ENCODE measurements around the gene ZNF543.

DNA sequence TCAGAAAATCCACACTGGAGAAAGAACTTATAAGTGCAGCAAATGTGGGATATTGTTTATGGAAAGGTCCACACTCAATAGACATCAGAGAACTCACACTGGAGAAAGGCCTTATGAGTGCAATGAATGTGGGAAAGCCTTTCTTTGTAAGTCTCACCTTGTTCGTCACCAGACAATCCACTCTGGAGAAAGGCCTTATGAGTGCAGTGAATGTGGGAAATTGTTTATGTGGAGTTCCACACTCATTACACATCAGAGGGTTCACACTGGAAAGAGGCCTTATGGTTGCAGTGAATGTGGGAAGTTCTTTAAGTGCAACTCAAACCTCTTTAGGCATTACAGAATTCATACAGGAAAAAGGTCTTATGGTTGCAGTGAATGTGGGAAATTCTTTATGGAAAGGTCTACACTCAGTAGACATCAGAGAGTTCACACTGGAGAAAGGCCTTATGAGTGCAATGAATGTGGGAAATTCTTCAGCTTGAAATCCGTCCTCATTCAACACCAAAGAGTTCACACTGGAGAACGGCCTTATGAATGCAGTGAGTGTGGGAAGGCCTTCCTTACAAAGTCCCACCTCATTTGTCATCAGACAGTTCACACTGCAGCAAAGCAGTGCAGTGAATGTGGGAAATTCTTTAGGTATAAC, 57.4 kb downstream of the ZNF543 start:
- no peak for TF ChIP-seq MXI1 (conservative IDR thresholded peaks at IDR 0.05; ENCODE audit: poor library complexity, severe bottlenecking)
- TF ChIP-seq, protein P1, sequence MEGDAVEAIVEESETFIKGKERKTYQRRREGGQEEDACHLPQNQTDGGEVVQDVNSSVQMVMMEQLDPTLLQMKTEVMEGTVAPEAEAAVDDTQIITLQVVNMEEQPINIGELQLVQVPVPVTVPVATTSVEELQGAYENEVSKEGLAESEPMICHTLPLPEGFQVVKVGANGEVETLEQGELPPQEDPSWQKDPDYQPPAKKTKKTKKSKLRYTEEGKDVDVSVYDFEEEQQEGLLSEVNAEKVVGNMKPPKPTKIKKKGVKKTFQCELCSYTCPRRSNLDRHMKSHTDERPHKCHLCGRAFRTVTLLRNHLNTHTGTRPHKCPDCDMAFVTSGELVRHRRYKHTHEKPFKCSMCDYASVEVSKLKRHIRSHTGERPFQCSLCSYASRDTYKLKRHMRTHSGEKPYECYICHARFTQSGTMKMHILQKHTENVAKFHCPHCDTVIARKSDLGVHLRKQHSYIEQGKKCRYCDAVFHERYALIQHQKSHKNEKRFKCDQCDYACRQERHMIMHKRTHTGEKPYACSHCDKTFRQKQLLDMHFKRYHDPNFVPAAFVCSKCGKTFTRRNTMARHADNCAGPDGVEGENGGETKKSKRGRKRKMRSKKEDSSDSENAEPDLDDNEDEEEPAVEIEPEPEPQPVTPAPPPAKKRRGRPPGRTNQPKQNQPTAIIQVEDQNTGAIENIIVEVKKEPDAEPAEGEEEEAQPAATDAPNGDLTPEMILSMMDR (IDR thresholded peaks at IDR 0.05; ENCODE audit: poor library complexity, severe bottlenecking) = no peak
- no peak for TF ChIP-seq RAD21 (conservative IDR thresholded peaks at IDR 0.05)
- no peak for TF ChIP-seq EZH2 (IDR thresholded peaks at IDR 0.05; ENCODE audit: borderline replicate concordance, insufficient read depth, low read length, poor library complexity, severe bottlenecking)
- no peak for TF ChIP-seq TAF1 (IDR thresholded peaks at IDR 0.05; ENCODE audit: low read depth)

All from neural cell (in vitro differentiated cells).